Daoy (cell line): ENCODE measurements around the gene MRGPRG. TPM values are rescaled to one million over a fixed set of nuclear protein-coding genes. Genes with fewer than 3 reads are reported as not detected.
"Not testable (repeated sequence)": the region's sequence is repeated elsewhere in the genome, so short reads cannot be mapped to it uniquely, and the experiment has no call there.

ENCODE experiments used
- DNase-seq: peaks from one replicate; pipeline ENCODE4 v3.0.0-alpha.2; 2015; ENCODE audit warnings: low read depth
- total RNA-seq: library from RNA; depleted of rRNA; stranded (reverse); fragments of >200 nt; shearing (Covaris generic); gene quantifications from 2 replicates; pipeline ENCODE4 v1.2.3, GENCODE V29; 2014; rRNA removed

MRGPRG gene
- total RNA-seq, 1 experiment from 2014 or later: not detected

DNA sequence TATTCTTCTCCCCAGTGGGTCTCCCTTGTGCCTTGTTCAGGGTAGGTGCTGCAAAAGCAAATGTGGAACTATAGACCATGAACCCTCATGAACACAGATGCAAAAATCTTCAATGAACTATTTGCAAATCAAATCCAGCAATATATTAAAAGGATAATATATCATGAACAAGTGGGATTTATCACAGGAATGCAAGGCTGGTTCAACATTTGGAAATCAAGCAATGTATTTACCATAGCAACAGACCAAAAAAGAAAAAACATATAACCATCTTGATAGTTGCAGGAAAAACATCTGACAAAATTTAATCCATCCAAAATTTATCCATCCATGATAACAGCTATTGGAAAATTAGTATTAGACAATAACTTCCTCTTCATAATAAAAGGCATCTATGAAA is 42.1 kb downstream of the MRGPRG start:
- DNase-seq: no peak

DNA sequence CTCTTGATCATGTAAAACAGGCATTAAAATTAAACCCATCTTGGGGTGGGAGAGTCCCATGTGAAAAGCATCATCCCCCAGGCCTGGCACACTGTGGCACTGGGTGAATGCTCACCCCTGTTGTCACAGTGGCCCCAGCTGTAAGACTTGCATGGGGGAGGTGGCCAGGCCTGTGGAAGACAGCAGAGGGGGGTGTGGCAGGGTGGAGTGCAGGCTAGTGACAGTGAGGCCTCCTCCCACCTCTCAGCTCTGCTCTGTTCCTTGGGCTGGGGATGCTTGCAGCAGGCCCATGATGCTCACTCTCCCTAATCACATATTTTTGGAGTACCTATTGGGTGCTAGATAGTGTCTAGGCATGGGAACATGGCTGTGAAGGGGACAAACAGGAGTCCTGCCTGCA is 43.4 kb downstream of the MRGPRG start:
- no peak for DNase-seq

GRCh38 chr11:3174387-3174786 is 44.2 kb downstream of the MRGPRG start:
- DNase-seq: no peak

GRCh38 chr11:3173795-3174194 is 44.8 kb downstream of the MRGPRG start:
- DNase-seq: no peak

- DNase-seq: peak; percentile 1
Measured at GRCh38 chr11:3171931-3172560, 46.6 kb downstream of the MRGPRG start.

GRCh38 chr11:3170756-3171650 is 47.6 kb downstream of the MRGPRG start:
- DNase-seq: peak; percentile 0

DNA sequence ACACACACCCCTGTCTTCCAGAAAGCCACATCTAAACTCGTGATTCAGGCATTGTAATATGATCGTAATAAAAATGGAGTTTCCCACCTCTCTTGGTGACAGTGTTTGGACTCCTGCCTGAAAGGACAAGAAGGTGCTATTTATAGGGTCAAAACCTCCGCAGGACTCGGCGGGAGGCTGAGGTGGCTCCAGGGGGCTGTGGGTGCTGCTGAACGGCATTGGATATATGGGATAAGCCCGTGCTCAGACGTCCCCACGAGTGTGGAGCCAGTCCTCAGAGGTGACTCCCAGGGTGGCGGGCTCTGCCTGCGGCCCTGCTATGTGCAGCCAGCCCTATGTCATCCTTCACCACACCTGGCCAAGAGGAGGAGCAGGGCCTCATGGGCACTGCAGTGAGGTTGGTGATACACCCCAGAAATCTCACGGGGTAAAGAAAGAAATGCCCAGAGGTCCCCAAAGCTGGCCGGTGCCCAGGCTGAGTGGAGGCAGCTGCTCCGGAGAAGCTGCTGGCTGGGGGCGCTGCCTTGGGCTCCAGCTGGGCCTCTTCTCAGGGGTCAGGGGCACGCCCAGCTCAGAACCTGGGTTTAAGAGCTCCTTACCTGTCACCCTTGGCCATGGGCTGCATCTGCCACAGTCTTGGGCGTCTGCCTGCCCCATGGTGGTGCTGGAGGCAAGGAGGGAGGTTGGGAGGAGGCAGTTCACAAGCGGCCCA is 48.4 kb downstream of the MRGPRG start:
- DNase-seq: no peak

DNA sequence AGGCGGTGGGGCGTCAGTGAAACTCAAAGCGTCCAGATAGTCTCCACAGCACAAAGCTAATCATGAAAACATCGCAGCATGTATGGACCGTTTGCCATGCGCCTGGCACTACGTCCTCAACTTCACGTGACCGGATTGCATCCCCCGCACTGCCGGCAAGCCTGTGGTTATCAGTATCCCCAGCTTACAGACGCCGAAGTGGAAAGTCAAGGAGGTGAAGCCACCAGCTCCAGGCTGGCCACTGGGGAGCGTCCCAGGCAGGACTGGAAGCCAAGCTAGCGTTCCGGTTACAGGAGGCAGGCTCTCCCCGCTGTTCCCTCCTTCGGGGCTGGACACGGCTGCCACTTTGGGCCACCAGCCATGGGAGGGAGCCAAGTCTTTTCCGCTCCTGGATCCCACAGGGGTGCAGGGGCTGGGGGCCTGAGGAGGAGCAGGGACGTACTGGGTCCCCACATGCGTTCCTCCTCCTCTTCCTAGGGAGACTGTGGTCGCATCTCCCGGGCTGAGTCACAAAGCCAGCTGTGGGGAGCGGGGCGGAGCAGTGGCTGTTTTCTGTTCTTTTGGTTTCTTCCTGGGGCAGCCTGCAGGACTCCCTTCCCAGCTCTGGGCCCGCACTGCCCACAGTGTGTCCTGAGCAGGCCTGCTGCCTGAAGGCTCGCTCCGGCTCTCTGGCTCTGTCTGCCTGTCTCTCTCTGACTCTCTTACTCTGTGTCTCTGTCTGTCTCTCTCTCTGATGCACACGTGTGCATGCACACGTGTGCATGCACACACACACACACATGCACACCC is 49.2 kb downstream of the MRGPRG start:
- peak; percentile 77 for DNase-seq

- not testable (repeated sequence) for DNase-seq
Measured at GRCh38 chr11:3168742-3169254, 49.8 kb downstream of the MRGPRG start.

Other genes starting within 250 kb of the MRGPRG start
- gene NAP1L4, start 226.5 kb downstream of the MRGPRG start, total RNA-seq: 79.1 and 88.6 TPM in 2 replicates
- 36.6 and 42.6 TPM in 2 replicates for gene CARS1, start 161.4 kb downstream of the MRGPRG start, total RNA-seq
- gene OSBPL5, start 53.5 kb downstream of the MRGPRG start, total RNA-seq: 4.1 and 6.5 TPM in 2 replicates
- gene MRGPRE, start 13.6 kb upstream of the MRGPRG start, total RNA-seq: not detected in 2 replicates
- 19.5 and 26.6 TPM in 2 replicates for gene ZNF195, start 160.3 kb upstream of the MRGPRG start, total RNA-seq